T-helper 2 cell treated with Interferon-gamma antibody and Interleukin-4, amounts not matched to agents 5 μg/mL and 100 μg/mL, for 36 hours (primary cell): ENCODE measurements around the gene PHLDA1.

Experiments
- DNase-seq: peaks from one replicate; pipeline ENCODE4 v3.0.0; 2021; ENCODE audit warnings: low spot score
- H3K27ac Mint-ChIP-seq: one replicate; pipeline ENCODE4 v1.8.0; 2021; ENCODE audit warnings: mild to moderate bottlenecking, mixed read lengths
- H3K27me3 Mint-ChIP-seq: one replicate; pipeline ENCODE4 v1.8.0; 2021; ENCODE audit warnings: low read depth, mixed read lengths
- H3K36me3 Mint-ChIP-seq: one replicate; pipeline ENCODE4 v1.8.0; 2021; ENCODE audit warnings: low read depth, mixed read lengths
- H3K4me1 Mint-ChIP-seq: one replicate; pipeline ENCODE4 v1.8.0; 2021; ENCODE audit warnings: low read depth, mixed read lengths
- H3K4me3 Mint-ChIP-seq: one replicate; pipeline ENCODE4 v1.8.0; 2022; ENCODE audit warnings: mild to moderate bottlenecking, moderate library complexity, mixed read lengths
- H3K9me3 Mint-ChIP-seq: one replicate; pipeline ENCODE4 v1.8.0; 2021; ENCODE audit warnings: mixed read lengths

PHLDA1 gene

DNA sequence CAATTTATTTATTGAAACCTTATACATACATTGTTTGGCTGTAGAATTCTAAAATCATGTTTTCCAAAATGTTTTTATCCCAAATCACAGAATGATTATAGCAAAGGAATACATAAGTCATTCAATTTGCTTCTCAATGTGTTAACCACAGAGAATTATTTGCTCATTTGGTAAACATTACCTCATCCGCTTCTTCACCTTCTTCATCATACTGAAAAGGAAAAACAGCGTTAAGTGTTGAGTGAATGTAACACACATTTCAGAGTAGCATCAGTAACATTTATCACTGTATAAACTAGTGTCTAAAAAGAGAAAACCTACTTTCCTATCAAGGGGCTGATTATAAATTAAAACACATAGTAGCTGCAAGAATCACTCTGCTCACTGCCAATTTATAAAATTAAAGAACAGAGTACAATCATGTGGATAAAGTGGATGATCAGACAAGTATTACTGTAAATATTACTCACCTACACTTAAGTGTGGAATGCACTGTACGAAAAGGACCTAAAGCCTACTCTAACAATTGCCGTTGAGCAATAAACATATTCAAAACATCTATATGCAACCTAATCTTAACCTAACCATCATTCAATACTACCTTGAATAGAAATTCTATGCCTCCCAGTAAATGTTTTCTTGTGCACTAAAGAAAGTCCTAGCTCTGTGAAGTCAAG is 18.1 kb upstream of the PHLDA1 start:
- H3K9me3 Mint-ChIP-seq: no peaks in the 10 kb centered on the region
- H3K36me3 Mint-ChIP-seq: peaks cover 56% of the 10 kb centered on the region
- H3K27ac Mint-ChIP-seq: no peak overlapping the region
- no peaks in the 10 kb centered on the region for H3K4me1 Mint-ChIP-seq
- no peaks in the 10 kb centered on the region for H3K27me3 Mint-ChIP-seq
- no peak for DNase-seq
- no peak overlapping the region for H3K4me3 Mint-ChIP-seq

DNA sequence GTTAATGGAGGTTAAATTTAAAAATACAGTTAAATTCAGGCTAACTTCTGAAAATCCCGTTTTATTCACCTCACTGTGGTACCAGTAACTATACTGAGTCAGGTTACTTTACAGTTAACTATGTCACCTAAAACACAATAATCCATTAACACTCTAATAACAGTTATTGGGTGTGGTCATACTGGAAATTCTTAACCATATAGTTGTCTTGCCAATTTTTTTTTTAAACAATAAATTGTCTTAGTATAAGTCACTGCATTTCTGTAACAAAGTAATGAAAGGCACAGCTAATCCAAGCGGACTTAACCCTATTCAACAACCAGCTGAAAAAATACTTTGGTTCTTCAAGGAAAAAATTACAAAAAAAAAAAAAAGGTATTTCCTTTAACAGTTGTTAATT is 16.2 kb upstream of the PHLDA1 start:
- no peak overlapping the region for H3K4me3 Mint-ChIP-seq
- DNase-seq: no peak
- H3K27ac Mint-ChIP-seq: no peak overlapping the region
- peaks cover 46% of the 10 kb centered on the region for H3K36me3 Mint-ChIP-seq
- H3K27me3 Mint-ChIP-seq: no peaks in the 10 kb centered on the region
- H3K9me3 Mint-ChIP-seq: no peaks in the 10 kb centered on the region
- no peaks in the 10 kb centered on the region for H3K4me1 Mint-ChIP-seq

DNA sequence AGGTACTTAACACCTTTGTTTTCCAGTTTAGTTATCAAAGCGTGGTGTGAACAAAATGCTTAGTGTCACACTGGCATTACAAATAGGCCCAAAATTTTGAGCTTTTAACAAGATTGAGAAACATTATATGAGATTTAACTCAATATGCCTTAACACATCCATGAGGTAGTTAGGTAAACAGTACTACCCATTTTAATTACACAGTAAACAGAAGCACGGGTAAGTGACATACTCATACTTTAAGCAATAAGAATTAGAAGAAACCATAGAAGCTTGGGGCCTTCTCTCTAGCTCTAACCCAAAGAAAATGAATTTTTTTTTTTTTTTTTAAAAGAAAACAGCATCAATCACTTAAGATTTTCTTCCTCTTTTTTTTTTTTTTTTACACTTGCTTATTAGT is 15.5 kb upstream of the PHLDA1 start:
- no peaks in the 10 kb centered on the region for H3K9me3 Mint-ChIP-seq
- no peak overlapping the region for H3K27ac Mint-ChIP-seq
- no peaks in the 10 kb centered on the region for H3K27me3 Mint-ChIP-seq
- no peak for DNase-seq
- H3K4me1 Mint-ChIP-seq: peaks cover 4% of the 10 kb centered on the region
- H3K36me3 Mint-ChIP-seq: peaks cover 40% of the 10 kb centered on the region
- no peak overlapping the region for H3K4me3 Mint-ChIP-seq

DNA sequence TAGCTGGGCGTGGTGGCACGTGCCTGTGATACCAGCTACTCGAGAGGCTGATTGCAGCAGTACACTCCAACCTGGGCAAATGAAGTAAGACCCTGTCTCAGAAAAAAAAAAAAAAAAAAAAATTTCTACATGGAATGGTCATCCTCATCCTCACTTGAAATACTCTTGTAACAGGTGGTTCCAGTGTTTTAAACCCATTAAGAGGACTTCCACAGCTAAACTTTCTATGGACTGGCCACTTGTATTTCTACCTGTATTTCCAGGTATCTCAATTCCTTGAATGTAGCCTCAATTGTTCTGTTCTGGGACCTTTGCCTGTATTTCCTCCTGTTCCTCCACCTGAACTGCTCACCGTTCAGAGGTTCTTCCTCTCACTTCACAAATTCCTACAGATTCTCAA is 11.8 kb upstream of the PHLDA1 start:
- H3K9me3 Mint-ChIP-seq: no peaks in the 10 kb centered on the region
- H3K4me1 Mint-ChIP-seq: peaks cover 4% of the 10 kb centered on the region
- no peak for DNase-seq
- no peak overlapping the region for H3K27ac Mint-ChIP-seq
- no peak overlapping the region for H3K4me3 Mint-ChIP-seq
- peaks cover 19% of the 10 kb centered on the region for H3K36me3 Mint-ChIP-seq
- no peaks in the 10 kb centered on the region for H3K27me3 Mint-ChIP-seq

DNA sequence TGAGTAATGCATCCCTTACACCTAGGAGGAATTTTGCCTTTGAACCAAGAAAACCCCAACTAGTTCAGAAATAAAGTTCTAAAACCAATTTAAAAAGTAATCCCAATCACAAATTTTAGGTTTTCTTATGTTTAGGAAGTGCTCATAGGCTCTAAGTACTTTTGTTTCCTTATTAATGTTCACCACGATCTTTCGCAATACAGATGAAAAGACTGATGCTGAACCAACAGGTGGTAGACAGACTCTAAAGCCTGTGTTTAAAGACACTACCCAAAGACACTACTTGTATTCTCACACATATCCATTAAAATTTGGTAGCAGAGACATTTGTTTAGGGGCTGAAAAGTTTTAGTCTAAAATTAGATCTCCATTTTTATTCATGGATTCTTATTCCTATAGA is 10.6 kb upstream of the PHLDA1 start:
- Mint-ChIP-seq H3K36me3 (peaks cover 14% of the 10 kb centered on the region), H3K9me3 (no peaks in the 10 kb centered on the region), H3K4me1 (peaks cover 9% of the 10 kb centered on the region), H3K4me3 (no peak overlapping the region), H3K27me3 (no peaks in the 10 kb centered on the region), H3K27ac (no peak overlapping the region)
- DNase-seq: no peak

DNA sequence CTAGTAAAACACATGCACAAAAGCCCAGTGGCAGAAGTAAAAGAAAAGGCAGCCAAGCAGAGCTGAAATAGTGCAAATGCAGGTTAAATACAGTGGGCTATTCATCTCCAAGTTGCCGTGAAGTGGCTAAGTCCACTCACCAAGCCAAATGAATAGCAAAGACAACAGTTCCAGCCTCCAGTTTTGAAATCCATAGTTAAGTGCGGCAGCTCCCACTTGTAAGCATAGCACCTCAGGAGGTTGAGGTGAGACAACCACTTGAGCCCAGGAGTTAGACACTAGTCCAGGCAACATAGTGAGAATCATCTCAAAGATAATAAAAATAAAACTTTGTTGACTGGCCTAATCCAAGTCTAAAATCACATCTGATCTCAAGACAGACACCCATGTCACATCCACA is 9.8 kb upstream of the PHLDA1 start:
- H3K36me3 Mint-ChIP-seq: peaks cover 9% of the 10 kb centered on the region
- H3K27me3 Mint-ChIP-seq: no peaks in the 10 kb centered on the region
- no peak overlapping the region for H3K4me3 Mint-ChIP-seq
- no peak overlapping the region for H3K27ac Mint-ChIP-seq
- H3K4me1 Mint-ChIP-seq: peaks cover 9% of the 10 kb centered on the region
- no peaks in the 10 kb centered on the region for H3K9me3 Mint-ChIP-seq
- DNase-seq: no peak

DNA sequence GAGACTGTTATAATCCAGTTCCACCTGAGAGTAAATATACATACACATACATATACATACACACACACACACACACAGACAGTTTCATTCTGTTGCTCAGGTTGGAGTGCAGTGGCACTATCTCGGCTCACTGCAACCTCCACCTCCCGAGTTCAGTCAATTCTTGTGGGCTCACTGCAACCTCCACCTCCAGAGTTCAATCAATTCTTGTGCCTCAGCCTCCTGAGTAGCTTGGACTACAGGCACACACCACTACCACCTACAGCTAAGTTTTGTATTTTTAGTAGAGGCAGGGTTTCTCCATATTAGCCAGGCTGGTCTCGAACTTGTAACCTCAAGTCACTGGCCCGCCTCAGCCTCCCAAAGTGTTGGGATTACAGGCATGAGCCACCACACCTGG is 8.9 kb upstream of the PHLDA1 start:
- Mint-ChIP-seq H3K9me3 (no peaks in the 10 kb centered on the region), H3K4me3 (no peak overlapping the region), H3K27ac (no peak overlapping the region), H3K4me1 (peaks cover 14% of the 10 kb centered on the region), H3K27me3 (no peaks in the 10 kb centered on the region), H3K36me3 (peaks cover 7% of the 10 kb centered on the region)
- DNase-seq: no peak

DNA sequence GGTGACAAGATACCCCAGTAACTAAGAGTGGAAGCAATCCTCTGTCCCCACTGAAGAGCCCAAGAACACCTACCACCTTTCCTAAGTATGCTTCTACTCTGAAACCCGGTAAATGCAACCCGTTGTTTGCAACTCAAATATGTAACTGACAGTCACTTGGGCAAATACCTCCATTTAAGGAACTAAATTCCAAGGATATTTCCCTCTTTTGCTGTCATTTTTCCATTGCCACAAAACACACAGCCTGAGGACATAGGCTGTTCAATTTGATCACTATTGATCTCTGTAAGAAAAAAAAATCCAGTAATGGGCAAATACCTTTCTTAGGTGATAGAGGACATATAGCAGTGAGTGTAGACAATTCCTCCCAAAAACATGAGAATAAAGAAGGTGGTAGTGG is 6.6 kb upstream of the PHLDA1 start:
- H3K4me1 Mint-ChIP-seq: peaks cover 25% of the 10 kb centered on the region
- DNase-seq: no peak
- H3K27ac Mint-ChIP-seq: no peak overlapping the region
- H3K36me3 Mint-ChIP-seq: no peaks in the 10 kb centered on the region
- no peaks in the 10 kb centered on the region for H3K9me3 Mint-ChIP-seq
- no peak overlapping the region for H3K4me3 Mint-ChIP-seq
- H3K27me3 Mint-ChIP-seq: no peaks in the 10 kb centered on the region

DNA sequence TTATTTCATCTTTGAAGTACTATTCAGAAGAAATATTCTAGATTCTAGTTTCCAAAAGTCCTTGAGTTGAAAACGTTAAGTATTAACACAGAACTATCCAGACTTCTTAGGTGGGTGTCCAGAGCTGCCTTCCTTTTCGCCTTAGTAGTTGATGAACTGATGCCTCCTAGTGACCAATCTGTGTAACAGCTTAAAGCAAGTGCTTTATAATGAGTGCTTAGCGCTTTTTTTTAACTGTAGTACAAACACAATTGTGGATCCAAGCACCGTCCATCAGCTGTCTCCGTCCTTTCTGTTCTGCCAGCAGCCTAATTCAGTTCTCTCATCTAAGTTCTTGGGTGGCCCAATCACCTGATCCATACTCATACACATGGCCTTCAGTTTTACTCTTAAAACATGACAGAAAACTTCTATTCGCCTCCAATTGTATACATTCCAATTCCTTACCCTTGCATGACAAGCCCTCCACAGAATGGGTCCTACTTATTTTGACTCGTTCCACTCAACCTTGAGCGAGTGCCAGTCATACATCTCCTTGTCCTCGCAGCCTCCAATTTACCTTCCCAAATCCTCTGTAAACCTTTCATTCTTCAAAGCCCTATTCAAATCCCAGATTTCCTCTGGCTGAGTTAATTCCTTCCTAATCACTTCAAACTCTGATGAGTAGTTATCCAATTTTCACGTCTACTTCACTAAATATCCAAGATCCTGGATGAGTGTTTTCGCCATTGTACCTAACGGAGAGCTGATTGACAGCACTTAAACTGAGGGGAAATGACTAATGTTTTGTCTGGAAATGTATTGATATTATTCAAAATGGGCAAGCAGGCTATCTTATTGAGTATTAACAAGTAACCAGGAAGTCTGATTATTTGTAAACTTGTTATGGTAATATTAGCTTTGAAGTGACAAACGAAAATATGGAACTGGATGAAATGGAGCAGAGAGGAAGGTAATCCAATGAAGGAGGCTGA is 5.8 kb upstream of the PHLDA1 start:
- Mint-ChIP-seq H3K4me1 (peaks cover 31% of the 10 kb centered on the region), H3K36me3 (peaks cover 4% of the 10 kb centered on the region), H3K27ac (peak overlapping the region; percentile 27), H3K27me3 (no peaks in the 10 kb centered on the region), H3K4me3 (no peak overlapping the region), H3K9me3 (no peaks in the 10 kb centered on the region)
- DNase-seq: peak; percentile 32

DNA sequence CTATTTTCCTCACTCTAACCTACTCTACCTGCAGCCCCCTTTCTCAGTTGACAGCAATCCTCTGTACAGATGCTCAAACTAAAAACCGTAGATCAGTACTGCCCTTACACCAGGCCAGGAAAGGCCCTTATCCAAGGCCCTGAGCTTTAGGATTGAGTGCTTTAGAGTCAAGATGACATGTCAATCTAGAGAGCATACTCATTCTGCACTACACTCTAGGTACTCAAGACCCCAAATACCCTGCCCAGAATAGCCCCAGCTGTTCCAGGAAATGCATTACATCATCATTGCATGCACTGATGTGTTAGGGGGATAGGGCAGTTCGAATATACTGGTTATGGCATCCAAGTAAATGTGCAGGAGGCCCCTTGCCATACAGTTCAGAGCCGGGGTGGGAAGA is 3.5 kb upstream of the PHLDA1 start:
- Mint-ChIP-seq H3K4me3 (no peak overlapping the region), H3K4me1 (peaks cover 32% of the 10 kb centered on the region), H3K27ac (no peak overlapping the region), H3K9me3 (no peaks in the 10 kb centered on the region), H3K27me3 (peaks cover 3% of the 10 kb centered on the region), H3K36me3 (peaks cover 10% of the 10 kb centered on the region)
- no peak for DNase-seq

DNA sequence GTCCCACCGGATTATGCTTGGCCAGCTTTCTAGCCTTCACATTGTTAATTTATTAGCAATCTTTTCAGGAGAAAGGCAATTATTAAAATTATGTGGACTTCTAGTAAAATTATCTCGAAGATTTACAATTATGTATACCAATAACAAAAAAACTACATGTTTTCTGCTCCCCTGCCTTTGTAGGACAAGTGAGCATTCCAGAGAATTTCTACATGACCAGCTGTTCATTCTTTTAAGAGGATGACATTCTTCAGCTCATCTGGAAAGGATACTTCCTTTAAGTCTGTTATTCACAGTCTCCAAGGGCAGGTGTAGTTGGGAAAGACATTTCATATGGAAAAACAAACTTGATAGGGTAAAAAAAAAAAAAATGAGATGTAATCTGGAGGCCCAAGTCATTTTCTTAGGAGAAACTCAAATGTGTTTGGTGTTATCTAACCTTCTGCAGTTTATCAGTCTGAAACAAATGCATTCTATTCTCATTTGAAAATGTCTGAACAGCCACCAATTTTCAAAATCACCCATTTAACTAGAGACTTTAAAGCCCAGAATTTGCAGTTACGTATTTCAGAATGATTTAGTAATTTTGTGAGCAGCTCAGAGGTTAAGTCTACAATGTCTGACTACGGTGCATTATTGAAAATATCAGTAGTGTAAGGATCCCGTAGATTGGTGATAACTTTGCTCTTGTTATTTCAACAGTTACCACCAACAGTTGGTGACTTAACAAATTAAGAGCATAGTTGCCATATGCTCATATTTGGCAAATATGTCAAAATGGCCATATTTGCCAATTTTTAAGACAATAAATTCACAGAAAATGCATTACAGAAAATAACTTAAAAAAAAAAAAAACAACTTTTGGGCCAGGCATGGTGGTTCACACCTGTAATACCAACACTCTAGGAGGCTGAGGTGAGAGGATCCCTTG is 1.8 kb upstream of the PHLDA1 start:
- peaks cover 44% of the 10 kb centered on the region for H3K4me1 Mint-ChIP-seq
- H3K4me3 Mint-ChIP-seq: peak overlapping the region; percentile 98
- H3K36me3 Mint-ChIP-seq: peaks cover 25% of the 10 kb centered on the region
- no peaks in the 10 kb centered on the region for H3K9me3 Mint-ChIP-seq
- no peak for DNase-seq
- H3K27ac Mint-ChIP-seq: peak overlapping the region; percentile 97
- H3K27me3 Mint-ChIP-seq: peaks cover 3% of the 10 kb centered on the region

DNA sequence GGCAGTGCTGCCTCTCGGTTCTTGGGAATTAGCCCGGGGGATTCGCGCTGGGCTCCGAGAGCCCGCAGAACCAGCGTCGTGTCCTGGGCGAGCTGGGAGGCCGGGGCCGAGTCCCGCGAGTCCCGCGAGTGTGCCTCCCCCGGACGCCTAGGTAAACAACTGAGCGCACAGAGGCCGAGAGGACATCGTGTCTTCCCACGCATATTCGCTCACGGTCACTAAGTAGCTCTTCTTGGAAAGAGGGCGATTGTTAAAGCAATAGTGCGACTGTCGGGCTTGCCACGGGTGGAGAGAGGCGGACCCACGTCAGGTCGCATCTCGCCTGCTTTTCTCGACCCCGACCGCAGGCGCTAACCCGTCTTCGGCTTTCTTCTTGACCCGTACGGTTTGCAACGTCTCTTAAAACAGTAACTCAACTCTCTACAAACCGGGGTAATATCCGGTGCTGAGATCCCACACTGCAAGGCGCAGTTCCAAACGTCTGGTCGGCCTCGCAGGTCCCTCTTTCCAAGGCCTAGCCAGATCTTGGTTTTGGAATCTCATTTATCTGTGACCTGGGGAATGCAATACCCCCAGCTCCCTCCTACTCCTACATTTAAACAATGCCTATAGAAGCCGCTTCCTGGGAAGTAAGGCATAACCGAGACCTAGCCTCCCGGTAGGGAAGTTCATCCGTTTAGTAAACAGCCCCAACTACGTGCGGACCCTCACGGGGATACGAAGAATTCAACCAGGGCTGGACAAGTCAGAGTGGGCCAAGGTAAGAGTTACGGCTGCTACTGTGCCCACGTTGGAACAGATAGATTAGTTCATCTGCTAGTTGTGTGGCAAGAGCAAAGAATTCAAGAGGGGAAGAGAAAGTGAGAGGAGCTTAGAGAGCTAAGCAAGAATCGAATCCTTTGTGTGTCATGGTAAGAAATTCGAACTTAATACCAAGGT is 736 bp upstream of the PHLDA1 start:
- peak overlapping the region; percentile 98 for H3K4me3 Mint-ChIP-seq
- peaks cover 3% of the 10 kb centered on the region for H3K27me3 Mint-ChIP-seq
- H3K36me3 Mint-ChIP-seq: peaks cover 29% of the 10 kb centered on the region
- peaks cover 42% of the 10 kb centered on the region for H3K4me1 Mint-ChIP-seq
- H3K27ac Mint-ChIP-seq: peak overlapping the region; percentile 97
- DNase-seq: peak; percentile 72
- H3K9me3 Mint-ChIP-seq: no peaks in the 10 kb centered on the region

DNA sequence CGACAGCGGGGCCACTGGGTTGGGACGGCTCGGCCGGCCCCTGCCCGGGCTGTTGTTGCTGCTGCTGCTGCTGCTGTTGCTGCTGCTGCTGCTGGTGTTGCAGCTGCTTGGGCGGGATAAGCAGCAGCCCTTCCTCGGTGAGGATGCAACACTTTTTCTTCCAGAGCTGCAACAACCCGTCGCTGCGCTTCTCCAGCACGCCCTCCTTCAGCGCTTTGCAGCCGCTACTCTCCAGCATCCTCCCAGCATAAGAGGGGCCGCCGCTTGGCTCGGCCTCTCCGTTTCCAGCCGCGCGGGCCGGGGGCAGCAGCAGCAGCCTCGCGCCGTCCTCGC is 529 bp downstream of the PHLDA1 start:
- DNase-seq: no peak
- Mint-ChIP-seq H3K4me3 (peak overlapping the region; percentile 98), H3K9me3 (no peaks in the 10 kb centered on the region), H3K27ac (peak overlapping the region; percentile 97), H3K36me3 (peaks cover 38% of the 10 kb centered on the region), H3K4me1 (peaks cover 50% of the 10 kb centered on the region), H3K27me3 (peaks cover 3% of the 10 kb centered on the region)
